ENCODE measurements around the gene ZNF770. TPM values are rescaled to one million over a fixed set of nuclear protein-coding genes. Genes with fewer than 3 reads are reported as not detected.
A peak's percentile ranks its signal among the peaks of the same experiment; 100 is the strongest.

The ZNF770 gene
- total RNA-seq, 1 experiment from 2014 or later: 70.7 TPM

GRCh38 chr15:34969340-34970097, 18.6 kb downstream of the ZNF770 start, which contains the start of gene AQR (continued):
- TF ChIP-seq TCF7L2 (IDR thresholded peaks at IDR 0.05; ENCODE audit: borderline replicate concordance, extremely low read depth, insufficient read depth, insufficient read length) (peak; percentile 37), FOSL1 (IDR thresholded peaks at IDR 0.05; ENCODE audit: low read depth) (no peak), MAX (IDR thresholded peaks at IDR 0.05) (peak; percentile 72), ZFX (IDR thresholded peaks at IDR 0.05) (no peak; the same call in 1 of the 2 replicates), RAD21 (IDR thresholded peaks at IDR 0.05; ENCODE audit: low read depth) (no peak; the same call in none of the 2 replicates), EGR1 (IDR thresholded peaks at IDR 0.05; ENCODE audit: low read depth) (0 out of 2 replicates have a peak, but pooled peaks have one; percentile 30)

- TF ChIP-seq EGR1 (IDR thresholded peaks at IDR 0.05; ENCODE audit: low read depth): no peak
- TF ChIP-seq CTCF (IDR thresholded peaks at IDR 0.05 in 2 of 3, conservative IDR thresholded peaks at IDR 0.05 in 1 of 3; ENCODE audit: borderline replicate concordance in 1 of 3, insufficient read depth in 1 of 3, low read depth in 2 of 3, low read length in 2 of 3): no peak
- TF ChIP-seq ATF3 (IDR thresholded peaks at IDR 0.05): no peak
- no peak for TF ChIP-seq SRF (IDR thresholded peaks at IDR 0.05; ENCODE audit: low read depth)
- Histone ChIP-seq H3K27me3 (ENCODE audit: insufficient read depth, low read length) (no peaks in the 10 kb centered on the region), H2AFZ (ENCODE audit: low read depth, low read length, poor library complexity, severe bottlenecking) (no peak overlapping the region), H4K20me1 (ENCODE audit: insufficient read depth) (peaks cover 3% of the 10 kb centered on the region; the same call in 1 of the 2 replicates), H3K79me2 (ENCODE audit: insufficient read depth, low read length) (peaks cover 97% of the 10 kb centered on the region), H3K27ac (ENCODE audit: low read depth, low read length) (no peak overlapping the region), H3K9me2 (ENCODE audit: insufficient read depth) (no peaks in the 10 kb centered on the region), H3K4me1 (ENCODE audit: control insufficient read depth in 1 of 2, insufficient read depth in 2 of 2, low read length in 2 of 2) (peaks cover 5 to 10% of the 10 kb centered on the region in 2 experiments; a peak in 2 of 4 replicates), H3K9me3 (ENCODE audit: control insufficient read depth in 1 of 2, insufficient read depth in 1 of 2, low read depth in 1 of 2, low read length in 2 of 2) (no peaks in the 10 kb centered on the region), H3K36me3 (ENCODE audit: control insufficient read depth in 1 of 2, insufficient read depth in 2 of 2, low read length in 2 of 2) (peaks cover 16 to 19% of the 10 kb centered on the region in 2 experiments), H3K4me2 (ENCODE audit: low read length) (no peak overlapping the region), H3K4me3 (replicated peaks in 1 of 2; ENCODE audit: low read depth in 1 of 2, low read length in 2 of 2) (no peak overlapping the region), H3K9ac (ENCODE audit: low read length) (no peak overlapping the region)
- BruUV-seq (replicated peaks): no TSS peak
- no peak for DNase-seq (ENCODE audit: low read depth, low spot score)
- RAD21 ChIA-PET (ENCODE audit: low non-redundant PET in 1 of 2, low total read pairs in 2 of 2, uncharacterized antibody in 2 of 2, unreplicated experiment in 2 of 2): interaction anchor here in 1 of 2 experiments (0.7 kb wide), 1 partner anchor 12 kb away, joined by 3 read pairs; no protein-coding TSS in a partner anchor
- POLR2A ChIA-PET: no interaction called here
- intact Hi-C loops (cut with micrococcal nuclease): no loop called here
- no peak for ATAC-seq
- CTCF ChIA-PET: interaction anchor here (0.6 to 0.8 kb wide), 2 partner anchors 16 to 472 kb away, joined by 3 read pairs; no protein-coding TSS in a partner anchor
These were observed 23.8 kb downstream of the ZNF770 start for GRCh38 chr15:34964277-34964676.

All from HCT116 (cell line).